SK-N-SH (cell line): ENCODE results near the gene KLHL26. TPM values are rescaled to one million over a fixed set of nuclear protein-coding genes. Genes with fewer than 3 reads are reported as not detected.

Experiments
- CTCF ChIA-PET: fragments of 300-600, 350-600 bp; formaldehyde crosslinking; extraction: SDS; loops from one replicate; lab custom pipeline; 2021; lab: Yijun Ruan, JAX
- POLR2A ChIA-PET: fragments of 350-600 bp; sonication (Branson Sonifier 250); formaldehyde crosslinking; extraction: SDS; loops from one replicate; lab custom pipeline; 2020; ENCODE audit warnings: antibody characterized with exemption, inconsistent platforms; lab: Yijun Ruan, JAX
- DNase-seq: peaks from one replicate; pipeline ENCODE4 v3.0.0; 2012
- H2AFZ ChIP-seq: fragments of 200-600 bp; sonication (generic); 2 replicates; pipeline ENCODE4 v1.8.1; 2016; ENCODE audit warnings: antibody characterized with exemption, mild to moderate bottlenecking, low read depth
- H3F3A ChIP-seq: fragments of 200-600 bp; sonication (generic); replicated peaks from 2 replicates; pipeline ENCODE3; 2016; ENCODE audit warnings: antibody characterized with exemption, mild to moderate bottlenecking; ENCODE audit not compliant: insufficient read depth
- H3K27ac ChIP-seq, 2 experiments: fragments of 200-500 bp in 1 of 2; fragments of 200-600 bp in 1 of 2; sonication (Bioruptor generic) in 1 of 2; sonication (generic), shearing (Covaris generic) in 1 of 2; 2 replicates each; pipeline versions ENCODE4 v1.5.1 to v1.6.1; 2014 to 2016; ENCODE audit warnings: low read depth in 2 of 2, inconsistent platforms in 1 of 2, low read length in 1 of 2, mild to moderate bottlenecking in 1 of 2, mixed read lengths in 1 of 2
- H3K27me3 ChIP-seq: fragments of 200-600 bp; sonication (generic), shearing (Covaris generic); 2 replicates; pipeline ENCODE4 v1.6.1; 2016; ENCODE audit warnings: mixed run types; ENCODE audit not compliant: insufficient read depth
- H3K36me3 ChIP-seq, 2 experiments: fragments of 200-500 bp in 1 of 2; fragments of 200-600 bp in 1 of 2; sonication (Bioruptor generic) in 1 of 2; sonication (generic) in 1 of 2; replicated peaks in 1 of 2; 2 replicates each; pipeline versions ENCODE3 to v1.5.1; 2014 to 2016; ENCODE audit warnings: low read length in 1 of 2, mild to moderate bottlenecking in 1 of 2; ENCODE audit not compliant: insufficient read depth in 2 of 2, control insufficient read depth in 1 of 2
- H3K4me1 ChIP-seq, 2 experiments: fragments of 200-500 bp in 1 of 2; fragments of 200-600 bp in 1 of 2; sonication (Bioruptor generic) in 1 of 2; sonication (generic), shearing (Covaris generic) in 1 of 2; 2 replicates each; pipeline versions ENCODE4 v1.5.1 to v1.6.1; 2014 to 2016; ENCODE audit warnings: low read depth in 1 of 2, low read length in 1 of 2, mixed run types in 1 of 2; ENCODE audit not compliant: insufficient read depth in 2 of 2, control insufficient read depth in 1 of 2
- H3K4me2 ChIP-seq: fragments of 200-600 bp; sonication (generic), shearing (Covaris generic); 2 replicates; pipeline ENCODE4 v1.6.1; 2017; ENCODE audit warnings: mixed run types
- H3K4me3 ChIP-seq, 2 experiments: fragments of 200-500 bp in 1 of 2; fragments of 200-600 bp in 1 of 2; sonication (Bioruptor generic) in 1 of 2; sonication (generic), shearing (Covaris generic) in 1 of 2; 2 replicates each; pipeline versions ENCODE4 v1.5.1 to v1.8.1; 2014 to 2016; ENCODE audit warnings: low read depth in 2 of 2, inconsistent platforms in 1 of 2, low read length in 1 of 2, mild to moderate bottlenecking in 1 of 2, mixed read lengths in 1 of 2, moderate library complexity in 1 of 2
- H3K79me2 ChIP-seq: fragments of 200-600 bp; sonication (generic); 2 replicates; pipeline ENCODE4 v1.8.1; 2017; ENCODE audit warnings: mild to moderate bottlenecking; ENCODE audit not compliant: insufficient read depth
- H3K9ac ChIP-seq: fragments of 200-600 bp; sonication (generic); 2 replicates; pipeline ENCODE4 v1.6.1; 2017; ENCODE audit warnings: mixed run types
- H3K9me2 ChIP-seq: fragments of 200-600 bp; sonication (generic); 2 replicates; pipeline ENCODE4 v1.6.1; 2017; ENCODE audit warnings: mixed run types
- H3K9me3 ChIP-seq: fragments of 200-600 bp; sonication (generic); 2 replicates; pipeline ENCODE4 v1.6.1; 2017; ENCODE audit warnings: mixed run types, mild to moderate bottlenecking, moderate library complexity
- H4K20me1 ChIP-seq: fragments of 200-600 bp; sonication (generic); 2 replicates; pipeline ENCODE4 v1.6.1; 2017; ENCODE audit warnings: mild to moderate bottlenecking, mixed run types; ENCODE audit not compliant: insufficient read depth
- EP300 ChIP-seq, 2 experiments: IDR thresholded peaks; 2 replicates each; pipeline versions ENCODE4 v1.4.0 to v1.6.1; 2012; ENCODE audit warnings: borderline replicate concordance in 1 of 2, low read depth in 1 of 2, low read length in 1 of 2
- GABPA ChIP-seq: IDR thresholded peaks from 2 replicates; pipeline ENCODE4 v1.4.0; 2012; ENCODE audit warnings: low read depth, mild to moderate bottlenecking
- MAX ChIP-seq: IDR thresholded peaks from 2 replicates; pipeline ENCODE4 v1.4.0; 2012; ENCODE audit warnings: low read depth
- MEF2A ChIP-seq: IDR thresholded peaks from 2 replicates; pipeline ENCODE4 v1.4.0; 2012; ENCODE audit warnings: low read depth, borderline replicate concordance
- POLR2AphosphoS5 ChIP-seq: IDR thresholded peaks from 2 replicates; pipeline ENCODE4 v1.6.1; 2012; ENCODE audit warnings: low read depth, low read length
- RFX5 ChIP-seq: IDR thresholded peaks from 2 replicates; pipeline ENCODE4 v1.6.1; 2012; ENCODE audit warnings: mild to moderate bottlenecking, improper control_type of control experiment, low read length
- SIN3A ChIP-seq: IDR thresholded peaks from 2 replicates; pipeline ENCODE4 v1.6.1; 2012; ENCODE audit warnings: low read depth, mild to moderate bottlenecking, low read length, moderate library complexity, borderline replicate concordance
- TAF1 ChIP-seq: IDR thresholded peaks from 2 replicates; pipeline ENCODE4 v1.6.1; 2012; ENCODE audit warnings: low read depth, mild to moderate bottlenecking, low read length, moderate library complexity, borderline replicate concordance
- USF2 ChIP-seq: fragments of 150-350 bp; IDR thresholded peaks from 2 replicates; pipeline ENCODE4 v1.6.1; 2017; ENCODE audit warnings: antibody characterized with exemption, low read length, low read depth, borderline replicate concordance
- WGBS: methylation state at CpG from one replicate; pipeline ENCODE4 v1.1.6; 2017; ENCODE audit warnings: low lambda C conversion rate; 5-methylcytosine and 5-hydroxymethylcytosine counted together
- polyA plus RNA-seq, 3 experiments: library from polyadenylated mRNA; depleted of rRNA; stranded (reverse); fragments of >200 nt; gene quantifications; 2 replicates each; pipeline ENCODE4 v1.2.3, GENCODE V29; 2012
- TF ChIP-seq, protein P1 (sequence below): IDR thresholded peaks from 2 replicates; pipeline ENCODE4; 2012
- TF ChIP-seq, protein P2 (sequence below): IDR thresholded peaks from 2 replicates; pipeline ENCODE4 v1.4.0; 2012; ENCODE audit warnings: low read depth, borderline replicate concordance
- TF ChIP-seq, protein P3 (sequence below): IDR thresholded peaks from 2 replicates; pipeline ENCODE4 v1.6.1; 2012; ENCODE audit warnings: mild to moderate bottlenecking, low read depth, low read length, moderate library complexity
- TF ChIP-seq, protein P4 (sequence below): fragments of 200-600 bp; sonication (generic); IDR thresholded peaks from 2 replicates; pipeline ENCODE4 v1.6.1; 2017; ENCODE audit warnings: antibody characterized with exemption, mild to moderate bottlenecking, moderate library complexity

The KLHL26 gene
- polyA plus RNA-seq, 1 of the 3 experiments (the other 2 are of a cell fraction), result 4.6 TPM

GRCh38 chr19:18668252-18668631, 31.4 kb downstream of the KLHL26 start:
- Histone ChIP-seq H3K4me2 (no peak overlapping the region), H3K36me3 (peaks cover 0 to 19% of the 10 kb centered on the region in 2 experiments), H3K9me2 (no peaks in the 10 kb centered on the region), H3K4me1 (peaks cover 3 to 26% of the 10 kb centered on the region in 2 experiments; a peak in 3 of 4 replicates), H2AFZ (no peak overlapping the region), H3K9me3 (no peaks in the 10 kb centered on the region), H3K79me2 (no peaks in the 10 kb centered on the region), H4K20me1 (no peaks in the 10 kb centered on the region), H3K27me3 (no peaks in the 10 kb centered on the region), H3K9ac (no peak overlapping the region), H3K4me3 (no peak overlapping the region), H3K27ac (no peak overlapping the region), H3F3A (no peaks in the 10 kb centered on the region)
- ChIA-PET CTCF (no interaction called here), POLR2A (no interaction called here)
- no peak for DNase-seq
- WGBS, result 98% methylated on average over 12 of the region's 38 CpGs
- TF ChIP-seq RFX5 (no peak), USF2 (no peak), EP300 (IDR thresholded peaks at IDR 0.05; ENCODE audit: borderline replicate concordance in 1 of 2, low read depth in 1 of 2, low read length in 1 of 2) (no peak), POLR2AphosphoS5 (no peak), GABPA (no peak), MAX (no peak), TAF1 (no peak), MEF2A (no peak)

DNA sequence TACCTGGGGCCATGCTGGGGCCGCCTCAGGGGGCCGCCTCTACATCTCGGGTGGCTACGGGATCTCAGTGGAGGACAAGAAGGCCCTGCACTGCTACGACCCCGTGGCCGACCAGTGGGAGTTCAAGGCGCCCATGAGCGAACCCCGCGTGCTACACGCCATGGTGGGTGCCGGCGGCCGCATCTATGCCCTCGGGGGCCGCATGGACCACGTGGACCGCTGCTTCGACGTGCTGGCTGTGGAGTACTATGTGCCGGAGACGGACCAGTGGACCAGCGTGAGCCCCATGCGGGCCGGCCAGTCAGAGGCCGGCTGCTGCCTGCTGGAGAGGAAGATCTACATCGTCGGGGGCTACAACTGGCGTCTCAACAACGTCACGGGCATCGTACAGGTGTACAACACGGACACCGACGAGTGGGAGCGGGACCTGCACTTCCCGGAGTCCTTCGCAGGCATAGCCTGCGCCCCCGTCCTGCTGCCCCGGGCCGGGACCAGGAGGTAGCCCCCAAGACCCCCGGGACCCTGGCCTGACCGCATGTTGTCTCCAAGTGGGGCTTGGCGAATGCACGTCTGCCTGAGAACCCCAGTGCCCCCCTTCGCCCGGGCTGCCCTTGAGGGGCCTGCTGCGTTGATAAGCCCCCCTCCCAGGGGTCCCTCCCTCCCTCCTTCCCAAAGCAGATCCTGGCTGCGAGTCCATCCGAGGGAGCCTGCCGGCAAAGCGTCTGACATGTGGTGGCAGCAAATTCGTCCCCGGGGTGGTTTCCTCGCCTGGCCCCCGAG, 32.1 kb downstream of the KLHL26 start:
- Histone ChIP-seq H3K9me2 (no peaks in the 10 kb centered on the region), H3F3A (no peaks in the 10 kb centered on the region), H3K4me1 (peaks cover 0 to 26% of the 10 kb centered on the region in 2 experiments; a peak in 2 of 4 replicates), H3K4me3 (no peak overlapping the region), H3K9ac (no peak overlapping the region), H4K20me1 (no peaks in the 10 kb centered on the region), H3K79me2 (no peaks in the 10 kb centered on the region), H3K27me3 (no peaks in the 10 kb centered on the region), H3K27ac (no peak overlapping the region), H3K9me3 (no peaks in the 10 kb centered on the region), H3K36me3 (peaks cover 0 to 19% of the 10 kb centered on the region in 2 experiments), H3K4me2 (no peak overlapping the region), H2AFZ (no peak overlapping the region)
- no peak for DNase-seq
- ChIA-PET POLR2A (no interaction called here), CTCF (no interaction called here)
- WGBS, result 92% methylated on average over 6 of the region's 58 CpGs
- TF ChIP-seq, protein P1, sequence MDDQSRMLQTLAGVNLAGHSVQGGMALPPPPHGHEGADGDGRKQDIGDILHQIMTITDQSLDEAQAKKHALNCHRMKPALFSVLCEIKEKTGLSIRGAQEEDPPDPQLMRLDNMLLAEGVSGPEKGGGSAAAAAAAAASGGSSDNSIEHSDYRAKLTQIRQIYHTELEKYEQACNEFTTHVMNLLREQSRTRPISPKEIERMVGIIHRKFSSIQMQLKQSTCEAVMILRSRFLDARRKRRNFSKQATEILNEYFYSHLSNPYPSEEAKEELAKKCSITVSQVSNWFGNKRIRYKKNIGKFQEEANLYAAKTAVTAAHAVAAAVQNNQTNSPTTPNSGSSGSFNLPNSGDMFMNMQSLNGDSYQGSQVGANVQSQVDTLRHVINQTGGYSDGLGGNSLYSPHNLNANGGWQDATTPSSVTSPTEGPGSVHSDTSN, result no peak
- TF ChIP-seq, protein P2, sequence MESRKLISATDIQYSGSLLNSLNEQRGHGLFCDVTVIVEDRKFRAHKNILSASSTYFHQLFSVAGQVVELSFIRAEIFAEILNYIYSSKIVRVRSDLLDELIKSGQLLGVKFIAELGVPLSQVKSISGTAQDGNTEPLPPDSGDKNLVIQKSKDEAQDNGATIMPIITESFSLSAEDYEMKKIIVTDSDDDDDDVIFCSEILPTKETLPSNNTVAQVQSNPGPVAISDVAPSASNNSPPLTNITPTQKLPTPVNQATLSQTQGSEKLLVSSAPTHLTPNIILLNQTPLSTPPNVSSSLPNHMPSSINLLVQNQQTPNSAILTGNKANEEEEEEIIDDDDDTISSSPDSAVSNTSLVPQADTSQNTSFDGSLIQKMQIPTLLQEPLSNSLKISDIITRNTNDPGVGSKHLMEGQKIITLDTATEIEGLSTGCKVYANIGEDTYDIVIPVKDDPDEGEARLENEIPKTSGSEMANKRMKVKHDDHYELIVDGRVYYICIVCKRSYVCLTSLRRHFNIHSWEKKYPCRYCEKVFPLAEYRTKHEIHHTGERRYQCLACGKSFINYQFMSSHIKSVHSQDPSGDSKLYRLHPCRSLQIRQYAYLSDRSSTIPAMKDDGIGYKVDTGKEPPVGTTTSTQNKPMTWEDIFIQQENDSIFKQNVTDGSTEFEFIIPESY, result no peak
- no peak for TF ChIP-seq SIN3A
- TF ChIP-seq USF2, result no peak
- no peak for TF ChIP-seq GABPA
- TF ChIP-seq, protein P3, sequence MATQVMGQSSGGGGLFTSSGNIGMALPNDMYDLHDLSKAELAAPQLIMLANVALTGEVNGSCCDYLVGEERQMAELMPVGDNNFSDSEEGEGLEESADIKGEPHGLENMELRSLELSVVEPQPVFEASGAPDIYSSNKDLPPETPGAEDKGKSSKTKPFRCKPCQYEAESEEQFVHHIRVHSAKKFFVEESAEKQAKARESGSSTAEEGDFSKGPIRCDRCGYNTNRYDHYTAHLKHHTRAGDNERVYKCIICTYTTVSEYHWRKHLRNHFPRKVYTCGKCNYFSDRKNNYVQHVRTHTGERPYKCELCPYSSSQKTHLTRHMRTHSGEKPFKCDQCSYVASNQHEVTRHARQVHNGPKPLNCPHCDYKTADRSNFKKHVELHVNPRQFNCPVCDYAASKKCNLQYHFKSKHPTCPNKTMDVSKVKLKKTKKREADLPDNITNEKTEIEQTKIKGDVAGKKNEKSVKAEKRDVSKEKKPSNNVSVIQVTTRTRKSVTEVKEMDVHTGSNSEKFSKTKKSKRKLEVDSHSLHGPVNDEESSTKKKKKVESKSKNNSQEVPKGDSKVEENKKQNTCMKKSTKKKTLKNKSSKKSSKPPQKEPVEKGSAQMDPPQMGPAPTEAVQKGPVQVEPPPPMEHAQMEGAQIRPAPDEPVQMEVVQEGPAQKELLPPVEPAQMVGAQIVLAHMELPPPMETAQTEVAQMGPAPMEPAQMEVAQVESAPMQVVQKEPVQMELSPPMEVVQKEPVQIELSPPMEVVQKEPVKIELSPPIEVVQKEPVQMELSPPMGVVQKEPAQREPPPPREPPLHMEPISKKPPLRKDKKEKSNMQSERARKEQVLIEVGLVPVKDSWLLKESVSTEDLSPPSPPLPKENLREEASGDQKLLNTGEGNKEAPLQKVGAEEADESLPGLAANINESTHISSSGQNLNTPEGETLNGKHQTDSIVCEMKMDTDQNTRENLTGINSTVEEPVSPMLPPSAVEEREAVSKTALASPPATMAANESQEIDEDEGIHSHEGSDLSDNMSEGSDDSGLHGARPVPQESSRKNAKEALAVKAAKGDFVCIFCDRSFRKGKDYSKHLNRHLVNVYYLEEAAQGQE, result no peak
- TF ChIP-seq, protein P4, sequence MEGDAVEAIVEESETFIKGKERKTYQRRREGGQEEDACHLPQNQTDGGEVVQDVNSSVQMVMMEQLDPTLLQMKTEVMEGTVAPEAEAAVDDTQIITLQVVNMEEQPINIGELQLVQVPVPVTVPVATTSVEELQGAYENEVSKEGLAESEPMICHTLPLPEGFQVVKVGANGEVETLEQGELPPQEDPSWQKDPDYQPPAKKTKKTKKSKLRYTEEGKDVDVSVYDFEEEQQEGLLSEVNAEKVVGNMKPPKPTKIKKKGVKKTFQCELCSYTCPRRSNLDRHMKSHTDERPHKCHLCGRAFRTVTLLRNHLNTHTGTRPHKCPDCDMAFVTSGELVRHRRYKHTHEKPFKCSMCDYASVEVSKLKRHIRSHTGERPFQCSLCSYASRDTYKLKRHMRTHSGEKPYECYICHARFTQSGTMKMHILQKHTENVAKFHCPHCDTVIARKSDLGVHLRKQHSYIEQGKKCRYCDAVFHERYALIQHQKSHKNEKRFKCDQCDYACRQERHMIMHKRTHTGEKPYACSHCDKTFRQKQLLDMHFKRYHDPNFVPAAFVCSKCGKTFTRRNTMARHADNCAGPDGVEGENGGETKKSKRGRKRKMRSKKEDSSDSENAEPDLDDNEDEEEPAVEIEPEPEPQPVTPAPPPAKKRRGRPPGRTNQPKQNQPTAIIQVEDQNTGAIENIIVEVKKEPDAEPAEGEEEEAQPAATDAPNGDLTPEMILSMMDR, result no peak
